Nephron progenitor cell (in vitro differentiated cells): ENCODE measurements around the gene KRT37.

Experiments used
- DNase-seq: peaks from one replicate; pipeline ENCODE4 v3.0.0; 2021
- H3K27ac Mint-ChIP-seq: 2 replicates; pipeline ENCODE4 v1.8.0; 2021; ENCODE audit warnings: mild to moderate bottlenecking, moderate library complexity, mixed read lengths
- H3K27me3 Mint-ChIP-seq: 2 replicates; pipeline ENCODE4 v1.8.0; 2021; ENCODE audit warnings: mild to moderate bottlenecking, low read depth, mixed read lengths; ENCODE audit not compliant: poor library complexity
- H3K36me3 Mint-ChIP-seq: 2 replicates; pipeline ENCODE4 v1.8.0; 2021; ENCODE audit warnings: low read depth, mixed read lengths
- H3K4me1 Mint-ChIP-seq: 2 replicates; pipeline ENCODE4 v1.8.0; 2021; ENCODE audit warnings: mixed read lengths
- H3K4me3 Mint-ChIP-seq: 2 replicates; pipeline ENCODE4 v1.8.0; 2021; ENCODE audit warnings: mild to moderate bottlenecking, moderate library complexity, mixed read lengths
- H3K9me3 Mint-ChIP-seq: 2 replicates; pipeline ENCODE4 v1.8.0; 2021; ENCODE audit warnings: mild to moderate bottlenecking, moderate library complexity, mixed read lengths
- CTCF ChIP-seq: fragments of 200-600 bp; sonication (generic); IDR thresholded peaks from 2 replicates; pipeline ENCODE4 v1.5.0; 2021; ENCODE audit warnings: antibody characterized with exemption

The KRT37 gene

GRCh38 chr17:41421617-41422016, 2.8 kb downstream of the KRT37 start:
- Mint-ChIP-seq H3K9me3 (no peaks in the 10 kb centered on the region), H3K4me3 (no peak overlapping the region), H3K36me3 (no peaks in the 10 kb centered on the region), H3K27me3 (no peaks in the 10 kb centered on the region), H3K27ac (no peak overlapping the region), H3K4me1 (peaks cover 17% of the 10 kb centered on the region)
- TF ChIP-seq CTCF = no peak
- no peak for DNase-seq

- peaks cover 22% of the 10 kb centered on the region for H3K4me1 Mint-ChIP-seq
- H3K9me3 Mint-ChIP-seq = no peaks in the 10 kb centered on the region
- DNase-seq = no peak
- no peaks in the 10 kb centered on the region for H3K36me3 Mint-ChIP-seq
- TF ChIP-seq CTCF = no peak
- no peak overlapping the region for H3K4me3 Mint-ChIP-seq
- H3K27me3 Mint-ChIP-seq = no peaks in the 10 kb centered on the region
- H3K27ac Mint-ChIP-seq = no peak overlapping the region
Measured at GRCh38 chr17:41421116-41421515, 3.3 kb downstream of the KRT37 start.

- no peak for TF ChIP-seq CTCF
- Mint-ChIP-seq H3K36me3 (no peaks in the 10 kb centered on the region), H3K27ac (no peak overlapping the region)
Measured at GRCh38 chr17:41420134-41420533, 4.3 kb downstream of the KRT37 start.

GRCh38 chr17:41419716-41420115, 4.7 kb downstream of the KRT37 start:
- no peak overlapping the region for H3K4me3 Mint-ChIP-seq
- no peaks in the 10 kb centered on the region for H3K27me3 Mint-ChIP-seq
- H3K4me1 Mint-ChIP-seq = peaks cover 27% of the 10 kb centered on the region
- no peak for DNase-seq
- H3K9me3 Mint-ChIP-seq = no peaks in the 10 kb centered on the region
- no peak overlapping the region for H3K27ac Mint-ChIP-seq
- no peak for TF ChIP-seq CTCF
- H3K36me3 Mint-ChIP-seq = no peaks in the 10 kb centered on the region

More at GRCh38 chr17:41420134-41420533, 4.3 kb downstream of the KRT37 start:
- Mint-ChIP-seq H3K4me3 (no peak overlapping the region), H3K27me3 (no peaks in the 10 kb centered on the region), H3K4me1 (peaks cover 27% of the 10 kb centered on the region), H3K9me3 (no peaks in the 10 kb centered on the region)
- DNase-seq = no peak

- no peaks in the 10 kb centered on the region for H3K9me3 Mint-ChIP-seq
- TF ChIP-seq CTCF = no peak
- H3K27me3 Mint-ChIP-seq = no peaks in the 10 kb centered on the region
- H3K4me1 Mint-ChIP-seq = peaks cover 33% of the 10 kb centered on the region
- H3K27ac Mint-ChIP-seq = no peak overlapping the region
- DNase-seq = no peak
- H3K4me3 Mint-ChIP-seq = no peak overlapping the region
- no peaks in the 10 kb centered on the region for H3K36me3 Mint-ChIP-seq
Measured at GRCh38 chr17:41418116-41418860, 6.1 kb downstream of the KRT37 start.

- TF ChIP-seq CTCF = peak; percentile 40
- DNase-seq = no peak
- no peaks in the 10 kb centered on the region for H3K9me3 Mint-ChIP-seq
- no peak overlapping the region for H3K27ac Mint-ChIP-seq
- no peaks in the 10 kb centered on the region for H3K36me3 Mint-ChIP-seq
- H3K4me1 Mint-ChIP-seq = peaks cover 37% of the 10 kb centered on the region
- H3K27me3 Mint-ChIP-seq = no peaks in the 10 kb centered on the region
- no peak overlapping the region for H3K4me3 Mint-ChIP-seq
Measured at GRCh38 chr17:41417576-41418015, 6.8 kb downstream of the KRT37 start.
